BE2C (cell line): ENCODE results near the gene ADAMTS14.

Experiments used
- DNase-seq: peaks from one replicate; pipeline ENCODE4 v3.0.0-alpha.2; 2020
- H3K27me3 ChIP-seq: fragments of 250-450 bp; sonication (Bioruptor Pico); 2 replicates; pipeline ENCODE4 v1.5.1; 2020; ENCODE audit warnings: mild to moderate bottlenecking
- H3K36me3 ChIP-seq: fragments of 250-450 bp; sonication (Bioruptor Pico); 2 replicates; pipeline ENCODE4 v1.5.1; 2020; ENCODE audit warnings: mild to moderate bottlenecking
- H3K4me1 ChIP-seq: fragments of 250-450 bp; sonication (Bioruptor Pico); 2 replicates; pipeline ENCODE4 v1.5.1; 2020
- H3K4me3 ChIP-seq: 2 replicates; pipeline ENCODE4 v1.5.1; 2011; ENCODE audit warnings: low read depth, low read length
- H3K9me3 ChIP-seq: fragments of 250-450 bp; sonication (Bioruptor Pico); 2 replicates; pipeline ENCODE4 v1.5.1; 2020
- CTCF ChIP-seq: IDR thresholded peaks from 2 replicates; pipeline ENCODE4 v1.5.1; 2012; ENCODE audit warnings: mild to moderate bottlenecking, low read depth, low read length

The ADAMTS14 gene

GRCh38 chr10:70714951-70715350 lies 42.6 kb downstream of the ADAMTS14 start:
- H3K36me3 ChIP-seq = no peaks in the 10 kb centered on the region
- peaks cover 16% of the 10 kb centered on the region for H3K4me1 ChIP-seq
- no peak for TF ChIP-seq CTCF
- DNase-seq = no peak
- no peaks in the 10 kb centered on the region for H3K27me3 ChIP-seq
- H3K9me3 ChIP-seq = no peaks in the 10 kb centered on the region
- no peak overlapping the region for H3K4me3 ChIP-seq

GRCh38 chr10:70715853-70716795 lies 43.8 kb downstream of the ADAMTS14 start:
- TF ChIP-seq CTCF = no peak
- DNase-seq = peak; percentile 74
- no peaks in the 10 kb centered on the region for H3K27me3 ChIP-seq
- H3K4me1 ChIP-seq = peaks cover 16% of the 10 kb centered on the region
- H3K9me3 ChIP-seq = no peaks in the 10 kb centered on the region
- no peaks in the 10 kb centered on the region for H3K36me3 ChIP-seq
- no peak overlapping the region for H3K4me3 ChIP-seq

GRCh38 chr10:70722820-70723424 lies 50.6 kb downstream of the ADAMTS14 start:
- Histone ChIP-seq H3K27me3 (no peaks in the 10 kb centered on the region), H3K4me1 (no peaks in the 10 kb centered on the region), H3K9me3 (no peaks in the 10 kb centered on the region), H3K4me3 (no peak overlapping the region), H3K36me3 (no peaks in the 10 kb centered on the region)
- DNase-seq = no peak
- no peak for TF ChIP-seq CTCF

GRCh38 chr10:70723771-70724170 lies 51.5 kb downstream of the ADAMTS14 start:
- Histone ChIP-seq H3K27me3 (no peaks in the 10 kb centered on the region), H3K4me1 (no peaks in the 10 kb centered on the region), H3K4me3 (no peak overlapping the region), H3K9me3 (no peaks in the 10 kb centered on the region), H3K36me3 (no peaks in the 10 kb centered on the region)
- no peak for TF ChIP-seq CTCF
- no peak for DNase-seq

GRCh38 chr10:70726909-70727495 lies 54.7 kb downstream of the ADAMTS14 start:
- Histone ChIP-seq H3K4me3 (no peak overlapping the region), H3K27me3 (no peaks in the 10 kb centered on the region), H3K4me1 (no peaks in the 10 kb centered on the region; the same call in 1 of the 2 replicates), H3K36me3 (no peaks in the 10 kb centered on the region), H3K9me3 (no peaks in the 10 kb centered on the region)
- no peak for DNase-seq
- TF ChIP-seq CTCF = no peak
